Suppressor macrophage treated with lipopolysaccharide for 1 hour (primary cell): ENCODE results near the gene CXCR3.
"Not testable (repeated sequence)": the region's sequence is repeated elsewhere in the genome, so short reads cannot be mapped to it uniquely, and the experiment has no call there.

Experiments used
- DNase-seq, 3 donors: peaks; one replicate each; pipeline ENCODE4 v3.0.0-alpha.2; 2020 to 2022

Gene CXCR3

DNA sequence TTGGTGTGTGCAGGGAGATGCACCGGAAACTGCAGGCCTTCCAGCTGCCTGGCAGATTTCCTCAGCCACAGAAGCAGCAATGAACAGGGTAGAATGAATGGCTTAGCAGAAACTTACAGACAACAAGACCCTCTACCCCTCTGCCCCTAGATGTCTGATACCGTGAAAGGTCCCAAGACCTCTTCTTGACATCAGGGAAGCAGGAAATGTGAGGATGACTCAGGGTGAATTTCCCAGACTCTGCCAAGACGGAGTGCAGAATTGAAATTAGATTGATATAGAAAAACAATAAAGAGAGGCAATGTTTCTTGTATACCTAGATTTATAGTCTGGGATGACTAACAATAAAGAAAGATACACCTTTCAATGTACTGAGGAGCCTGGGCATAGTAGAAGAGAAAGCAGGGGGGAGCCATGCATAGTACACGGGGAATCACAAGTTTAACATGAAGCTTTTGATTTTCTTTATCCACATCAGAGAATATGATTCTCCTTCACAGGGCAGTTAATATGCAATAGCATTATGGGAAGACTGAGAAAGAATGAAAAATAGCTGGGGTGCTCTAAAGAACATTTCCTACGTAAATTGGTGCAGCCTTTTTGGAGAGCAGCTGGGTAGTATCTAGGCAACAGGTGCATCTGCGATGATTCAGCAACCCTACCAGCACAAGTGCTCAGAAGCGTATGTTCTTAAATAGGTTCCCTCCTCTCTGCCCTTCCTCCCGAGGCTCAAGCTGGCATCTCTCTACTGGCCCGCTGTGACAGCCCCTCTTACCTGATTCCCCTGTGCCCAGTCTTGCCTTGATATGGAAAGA lies 18.3 kb upstream of the CXCR3 start:
- no peak for DNase-seq

GRCh38 chrX:71634366-71634765 lies 16.1 kb upstream of the CXCR3 start:
- DNase-seq, result no peak

- DNase-seq, result no peak
These were observed 14.8 kb upstream of the CXCR3 start for GRCh38 chrX:71632923-71633657.

DNA sequence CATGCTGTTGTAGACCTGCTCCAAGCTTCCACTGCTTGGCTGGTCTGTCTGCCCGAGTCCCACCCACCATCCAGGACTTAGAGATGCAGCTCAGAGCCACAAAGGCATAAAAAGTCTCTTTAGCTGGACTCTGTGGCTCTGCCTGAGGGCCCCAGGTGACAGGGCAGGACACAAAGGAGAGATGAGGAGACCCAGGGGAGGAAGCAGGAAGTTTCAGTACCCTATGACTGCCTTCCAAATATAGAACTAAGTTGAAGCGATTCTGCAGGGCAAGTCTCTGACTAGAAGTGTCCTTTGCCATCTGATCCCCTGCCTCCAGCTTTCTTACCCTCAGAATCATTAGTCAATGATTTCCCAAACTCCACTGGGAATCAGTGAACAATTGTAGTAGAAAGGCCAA lies 11.2 kb upstream of the CXCR3 start:
- no peak for DNase-seq

GRCh38 chrX:71627588-71628404 lies 9.5 kb upstream of the CXCR3 start:
- DNase-seq, result no peak

- no peak for DNase-seq
These were observed 8.3 kb upstream of the CXCR3 start for GRCh38 chrX:71626576-71626975.

GRCh38 chrX:71625471-71625870 lies 7.2 kb upstream of the CXCR3 start:
- no peak for DNase-seq

GRCh38 chrX:71623714-71624113 lies 5.4 kb upstream of the CXCR3 start:
- peak; percentile 28 to 44 (median 31) for DNase-seq

- DNase-seq, result peak; percentile 23 to 37 (median 30)
These were observed 4.5 kb upstream of the CXCR3 start for GRCh38 chrX:71622576-71623450.

DNA sequence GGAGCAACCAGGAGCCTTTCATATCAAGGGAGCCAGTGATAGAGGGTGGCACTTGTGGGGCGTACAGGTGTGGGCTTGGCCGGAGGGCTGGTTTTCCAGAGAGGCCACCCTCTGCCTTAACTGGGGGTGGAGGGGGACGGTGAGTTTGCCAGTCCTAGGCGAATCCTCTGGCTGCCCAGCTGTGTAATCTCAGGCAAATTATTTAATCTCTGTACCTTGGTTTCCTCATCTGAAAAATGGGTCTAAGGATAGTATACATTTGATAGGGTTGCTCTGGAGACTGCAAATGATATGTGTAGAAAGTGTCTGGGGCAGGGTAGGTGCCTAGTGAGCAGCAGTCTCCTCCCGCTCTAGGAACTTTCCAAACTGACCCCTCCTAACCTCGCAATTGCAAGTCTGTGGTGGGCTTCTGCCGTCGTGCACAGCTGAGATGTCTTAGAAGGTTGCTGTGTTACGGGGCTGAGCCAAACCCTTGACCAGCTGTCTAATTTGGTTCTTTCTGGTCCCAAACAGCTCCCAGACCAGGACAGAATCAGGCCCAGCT lies 3.8 kb upstream of the CXCR3 start:
- no peak for DNase-seq

DNA sequence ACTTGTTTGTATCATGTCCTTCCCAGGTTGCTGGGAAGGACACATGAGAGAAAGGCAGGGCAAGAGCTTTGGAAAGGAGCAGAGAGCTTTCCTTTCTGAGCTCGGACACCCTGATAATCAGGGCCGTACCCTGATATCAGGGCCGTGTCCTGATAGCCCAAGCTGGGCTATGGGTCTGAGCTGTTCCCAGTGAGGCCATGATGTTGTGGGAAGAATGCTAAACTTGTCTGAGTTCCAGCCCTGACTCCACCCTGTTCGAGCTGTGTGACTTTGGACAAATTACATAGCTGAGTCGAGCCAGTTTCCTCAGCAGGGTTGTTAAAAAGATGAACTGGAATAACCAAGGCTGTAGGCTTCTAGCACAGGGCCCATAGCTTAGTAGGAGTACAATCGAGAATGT lies 3.3 kb upstream of the CXCR3 start:
- DNase-seq, result no peak

DNA sequence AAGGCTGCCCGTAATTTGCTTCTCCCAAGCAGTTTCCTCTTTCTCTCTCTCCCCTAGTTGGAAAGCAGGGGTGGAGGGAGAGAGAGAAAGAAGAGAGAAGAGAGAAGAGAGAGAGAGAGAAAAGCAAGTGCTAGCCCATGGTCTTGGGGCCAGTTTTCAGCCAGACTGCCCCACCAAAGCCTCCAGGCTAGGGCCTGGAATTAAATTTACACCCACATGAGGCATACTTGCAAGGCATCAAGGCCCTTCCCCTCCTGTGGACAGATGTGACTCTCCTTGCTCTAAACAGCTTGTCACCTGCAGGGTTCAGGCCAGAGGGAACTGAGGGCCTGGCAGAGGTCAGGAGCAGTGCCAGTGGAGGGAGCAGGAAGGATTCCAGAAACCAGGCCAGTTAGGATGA lies 1.7 kb upstream of the CXCR3 start:
- DNase-seq, result no peak

GRCh38 chrX:71619193-71619592 lies 882 bp upstream of the CXCR3 start:
- DNase-seq, result peak; percentile 35 to 64 (median 57)

DNA sequence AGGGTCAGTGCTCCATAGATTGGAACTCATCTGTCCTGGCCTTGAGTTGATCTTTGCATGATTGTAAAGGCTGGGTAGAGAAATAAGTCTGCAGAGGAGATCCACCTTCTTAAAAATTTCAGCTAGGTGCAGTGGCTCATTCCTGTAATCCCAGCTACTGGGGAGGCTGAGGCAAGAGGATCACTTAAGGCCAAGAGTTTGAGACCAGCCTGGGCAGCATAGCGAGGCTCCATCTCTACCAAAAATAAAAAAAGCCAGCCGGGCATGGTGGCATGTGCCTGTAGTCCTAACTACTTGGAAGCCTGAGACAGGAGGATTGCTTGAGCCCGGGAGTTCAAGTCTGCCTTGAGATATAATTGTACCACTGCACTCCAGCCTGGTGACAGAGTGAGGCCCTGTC lies 476 bp upstream of the CXCR3 start:
- no peak for DNase-seq

GRCh38 chrX:71617742-71618141 lies 569 bp downstream of the CXCR3 start:
- no peak for DNase-seq

GRCh38 chrX:71616672-71617529 lies 1.4 kb downstream of the CXCR3 start:
- DNase-seq, result no peak

DNA sequence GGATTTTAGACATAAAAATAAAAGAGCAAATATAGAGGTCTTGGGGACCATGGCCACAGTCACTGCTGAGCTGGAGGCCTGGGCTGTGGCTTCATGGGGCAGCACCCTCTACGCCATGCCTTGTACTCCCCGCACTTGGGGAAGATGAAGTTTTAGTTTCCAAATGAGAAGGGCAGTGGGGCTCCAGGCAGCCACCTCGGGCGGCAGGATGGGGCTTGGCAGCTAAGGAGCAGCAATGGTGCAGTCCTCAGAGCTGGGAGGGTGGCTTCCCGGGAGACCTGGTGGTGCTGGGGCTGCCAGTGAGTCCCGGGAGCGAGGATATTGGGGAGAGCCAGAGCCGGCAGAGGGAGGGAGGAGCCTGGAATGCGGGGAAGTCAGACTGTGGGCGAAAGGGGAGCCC lies 2.4 kb downstream of the CXCR3 start:
- DNase-seq, result no peak

- no peak for DNase-seq
These were observed 3.3 kb downstream of the CXCR3 start for GRCh38 chrX:71615056-71615455.

DNA sequence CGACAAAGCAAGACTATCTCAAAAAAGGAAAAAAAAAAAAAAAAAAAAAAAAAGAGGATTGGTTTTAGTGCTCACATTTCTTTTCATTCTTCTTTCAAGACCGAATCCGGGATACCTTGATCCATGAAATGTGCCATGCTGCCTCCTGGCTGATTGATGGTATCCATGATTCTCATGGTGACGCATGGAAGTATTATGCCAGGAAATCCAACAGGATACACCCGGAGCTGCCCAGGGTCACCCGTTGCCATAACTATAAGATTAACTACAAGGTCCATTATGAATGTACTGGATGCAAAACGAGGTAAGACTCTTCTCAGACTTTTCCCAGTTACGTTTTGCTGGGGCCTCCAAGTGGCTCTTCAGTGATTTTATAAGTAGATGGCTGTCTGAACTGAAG lies 6.1 kb downstream of the CXCR3 start:
- no peak for DNase-seq

DNA sequence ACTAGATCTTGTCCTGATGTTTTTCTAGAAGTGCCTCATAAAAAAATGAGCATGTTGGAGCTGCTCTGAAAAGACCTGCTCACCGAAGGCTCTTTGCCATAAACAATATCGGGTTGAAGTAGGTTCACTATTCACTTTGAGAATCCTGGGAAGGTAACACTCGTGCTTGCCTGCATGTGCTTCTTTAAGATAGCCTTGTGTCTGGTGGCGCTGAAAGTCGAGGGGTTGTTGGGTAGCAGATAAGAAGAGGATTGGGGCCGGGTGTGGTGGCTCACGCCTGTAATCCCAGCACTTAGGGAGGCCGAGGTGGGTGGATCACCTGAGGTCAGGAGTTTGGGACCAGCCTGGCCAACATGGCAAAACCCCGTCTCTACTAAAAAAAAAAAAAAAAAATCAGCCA lies 6.6 kb downstream of the CXCR3 start:
- not testable (repeated sequence) for DNase-seq

DNA sequence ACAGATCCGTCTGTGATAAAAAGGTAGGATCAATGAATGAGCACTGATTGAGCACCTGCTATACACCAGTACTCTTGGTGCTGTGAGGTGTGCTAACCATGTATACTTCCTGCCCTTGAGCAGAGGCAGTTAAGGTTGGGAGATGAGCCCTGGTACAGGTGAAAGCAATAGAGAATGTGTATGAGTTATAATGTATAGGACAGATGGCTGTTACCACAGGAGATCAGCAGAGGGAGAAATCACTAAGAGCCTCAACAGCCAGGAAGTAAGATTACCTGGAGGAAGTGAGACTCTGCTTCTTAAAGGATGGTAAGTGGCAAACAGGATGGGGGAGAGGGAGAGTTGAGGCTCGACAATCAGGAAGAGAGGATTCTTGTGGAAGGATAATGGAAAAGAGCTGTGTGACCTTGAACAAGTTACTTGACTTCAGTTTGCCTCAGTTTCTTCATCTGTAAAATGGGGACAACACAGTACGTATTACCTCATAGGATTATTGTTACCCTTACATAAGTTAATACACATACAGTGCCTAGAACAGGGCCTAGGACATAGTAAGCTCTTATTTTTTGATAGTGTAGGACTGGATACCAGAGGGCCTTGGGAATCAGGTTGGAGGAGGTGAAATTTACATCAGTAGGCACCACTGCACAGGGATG lies 9.1 kb downstream of the CXCR3 start:
- no peak for DNase-seq
